Non-pigmented ciliary epithelial cell (primary cell): ENCODE measurements around the gene NCSTN.

Source experiments
- DNase-seq: peaks from one replicate; pipeline ENCODE4 v3.0.0-alpha.2; 2010; ENCODE audit warnings: low read depth

NCSTN gene

GRCh38 chr1:160352555-160352954, 9.4 kb downstream of the NCSTN start:
- DNase-seq = no peak

- DNase-seq = no peak
These were observed 10.0 kb downstream of the NCSTN start for GRCh38 chr1:160353223-160353622.

- no peak for DNase-seq
These were observed 11.3 kb downstream of the NCSTN start for GRCh38 chr1:160354388-160354985.

GRCh38 chr1:160357286-160358002, 14.3 kb downstream of the NCSTN start:
- no peak for DNase-seq

- DNase-seq = no peak
These were observed 14.9 kb downstream of the NCSTN start for GRCh38 chr1:160358073-160358472.

GRCh38 chr1:160359559-160360226, 16.5 kb downstream of the NCSTN start:
- no peak for DNase-seq

GRCh38 chr1:160360227-160360695, 17.1 kb downstream of the NCSTN start:
- DNase-seq = no peak

GRCh38 chr1:160361199-160361598, 18.0 kb downstream of the NCSTN start:
- no peak for DNase-seq

- no peak for DNase-seq
These were observed 18.6 kb downstream of the NCSTN start for GRCh38 chr1:160361814-160362167.

GRCh38 chr1:160362168-160362957, 19.2 kb downstream of the NCSTN start:
- no peak for DNase-seq

- no peak for DNase-seq
These were observed 19.8 kb downstream of the NCSTN start for GRCh38 chr1:160363010-160363409.

- DNase-seq = no peak
These were observed 21.0 kb downstream of the NCSTN start for GRCh38 chr1:160363951-160364735.

- no peak for DNase-seq
These were observed 22.1 kb downstream of the NCSTN start for GRCh38 chr1:160365325-160365724.

- no peak for DNase-seq
These were observed 23.7 kb downstream of the NCSTN start, which contains the start of gene NHLH1 for GRCh38 chr1:160366731-160367515. Gene NHLH1 (plus strand): TSS chr1:160367071. CDS start chr1:160370732, 3,661 bp downstream.

GRCh38 chr1:160367516-160367900, 24.3 kb downstream of the NCSTN start:
- DNase-seq = no peak

- DNase-seq = no peak
These were observed 25.0 kb downstream of the NCSTN start for GRCh38 chr1:160367934-160368923.

GRCh38 chr1:160369087-160369486, 25.9 kb downstream of the NCSTN start:
- no peak for DNase-seq

GRCh38 chr1:160370561-160371345, 27.6 kb downstream of the NCSTN start:
- DNase-seq = no peak

- DNase-seq = no peak
These were observed 28.1 kb downstream of the NCSTN start for GRCh38 chr1:160371346-160371631.
